ENCODE data around the gene ZDHHC1. TPM values are rescaled to one million over a fixed set of nuclear protein-coding genes. Genes with fewer than 3 reads are reported as not detected.

Gene ZDHHC1
- total RNA-seq, 4 donors from 2014 or later, result 2.5 to 11.1 (median 3.8) TPM

DNA sequence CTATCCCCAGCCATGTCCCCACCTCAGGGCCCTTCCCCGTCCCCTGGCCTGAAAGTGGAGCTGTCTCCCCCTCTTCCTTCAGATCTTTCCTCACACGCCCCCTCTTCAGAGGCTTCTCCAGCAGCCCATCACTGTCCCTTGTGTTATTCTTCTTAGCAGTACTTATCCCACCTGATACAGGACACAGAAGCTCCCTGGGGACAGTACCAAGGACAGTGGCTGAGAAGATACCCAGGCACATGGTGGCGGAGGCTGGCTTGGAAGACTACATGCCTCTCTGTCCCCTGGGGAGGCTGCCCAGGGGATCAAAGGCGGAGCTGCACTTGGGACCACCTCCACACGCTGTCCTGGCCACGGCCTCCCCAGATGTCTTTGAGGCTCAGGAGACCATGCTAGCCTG, 38.6 kb upstream of the ZDHHC1 start:
- H3K27me3 ChIP-seq, result no peaks in the 10 kb centered on the region
- H3K9me3 ChIP-seq, result no peaks in the 10 kb centered on the region
- H3K4me1 ChIP-seq, result peaks cover 34 to 75% (median 56%) of the 10 kb centered on the region in 3 donors
- no peak overlapping the region for H3K27ac ChIP-seq
- no peak overlapping the region for H3K4me3 ChIP-seq
- TF ChIP-seq POLR2A (IDR thresholded peaks at IDR 0.05), result no peak
- TF ChIP-seq, protein P1, sequence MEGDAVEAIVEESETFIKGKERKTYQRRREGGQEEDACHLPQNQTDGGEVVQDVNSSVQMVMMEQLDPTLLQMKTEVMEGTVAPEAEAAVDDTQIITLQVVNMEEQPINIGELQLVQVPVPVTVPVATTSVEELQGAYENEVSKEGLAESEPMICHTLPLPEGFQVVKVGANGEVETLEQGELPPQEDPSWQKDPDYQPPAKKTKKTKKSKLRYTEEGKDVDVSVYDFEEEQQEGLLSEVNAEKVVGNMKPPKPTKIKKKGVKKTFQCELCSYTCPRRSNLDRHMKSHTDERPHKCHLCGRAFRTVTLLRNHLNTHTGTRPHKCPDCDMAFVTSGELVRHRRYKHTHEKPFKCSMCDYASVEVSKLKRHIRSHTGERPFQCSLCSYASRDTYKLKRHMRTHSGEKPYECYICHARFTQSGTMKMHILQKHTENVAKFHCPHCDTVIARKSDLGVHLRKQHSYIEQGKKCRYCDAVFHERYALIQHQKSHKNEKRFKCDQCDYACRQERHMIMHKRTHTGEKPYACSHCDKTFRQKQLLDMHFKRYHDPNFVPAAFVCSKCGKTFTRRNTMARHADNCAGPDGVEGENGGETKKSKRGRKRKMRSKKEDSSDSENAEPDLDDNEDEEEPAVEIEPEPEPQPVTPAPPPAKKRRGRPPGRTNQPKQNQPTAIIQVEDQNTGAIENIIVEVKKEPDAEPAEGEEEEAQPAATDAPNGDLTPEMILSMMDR (IDR thresholded peaks at IDR 0.05), result no peak
- DNase-seq, result no peak
- 100% methylated on average over 5 of the region's 6 CpGs; no CpG with 5 or more reads in 1 of the 2 donors for WGBS, 2 donors
- H3K36me3 ChIP-seq, result peaks cover 0 to 41% (median 23%) of the 10 kb centered on the region in 3 donors
- intact Hi-C loops (cut with DNase I), result no loop called here

DNA sequence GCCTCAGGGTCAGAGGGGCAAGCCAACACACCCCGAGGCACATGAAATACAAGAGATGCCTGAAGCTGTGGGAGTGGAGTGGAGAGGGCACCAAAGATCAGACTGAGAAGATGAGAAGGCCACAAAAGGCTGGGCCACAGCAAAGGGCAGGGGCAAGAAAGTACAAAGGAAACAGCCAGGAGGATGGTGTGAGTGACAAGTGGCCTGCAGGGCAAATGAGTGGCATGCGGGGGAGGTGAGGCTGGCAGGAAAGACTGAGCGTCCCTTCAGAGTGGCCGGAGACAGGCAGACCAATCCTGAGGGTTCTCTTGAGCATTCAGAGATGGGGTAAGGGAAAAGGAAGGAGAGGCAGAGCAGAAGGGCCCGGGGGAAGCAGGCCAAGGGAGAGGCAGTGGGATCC, 37.8 kb upstream of the ZDHHC1 start:
- no peak overlapping the region for H3K27ac ChIP-seq
- intact Hi-C loops (cut with DNase I), result no loop called here
- H3K4me3 ChIP-seq, result no peak overlapping the region
- no peak for DNase-seq
- peaks cover 0 to 48% (median 23%) of the 10 kb centered on the region in 3 donors for H3K36me3 ChIP-seq
- H3K4me1 ChIP-seq, result peaks cover 27 to 75% (median 49%) of the 10 kb centered on the region in 3 donors
- no peaks in the 10 kb centered on the region for H3K9me3 ChIP-seq
- TF ChIP-seq, protein P1 (IDR thresholded peaks at IDR 0.05), result no peak
- no peak for TF ChIP-seq POLR2A (IDR thresholded peaks at IDR 0.05)
- WGBS, 2 donors, result 94 to 96% methylated on average over 5 of the region's 5 CpGs
- no peaks in the 10 kb centered on the region for H3K27me3 ChIP-seq

DNA sequence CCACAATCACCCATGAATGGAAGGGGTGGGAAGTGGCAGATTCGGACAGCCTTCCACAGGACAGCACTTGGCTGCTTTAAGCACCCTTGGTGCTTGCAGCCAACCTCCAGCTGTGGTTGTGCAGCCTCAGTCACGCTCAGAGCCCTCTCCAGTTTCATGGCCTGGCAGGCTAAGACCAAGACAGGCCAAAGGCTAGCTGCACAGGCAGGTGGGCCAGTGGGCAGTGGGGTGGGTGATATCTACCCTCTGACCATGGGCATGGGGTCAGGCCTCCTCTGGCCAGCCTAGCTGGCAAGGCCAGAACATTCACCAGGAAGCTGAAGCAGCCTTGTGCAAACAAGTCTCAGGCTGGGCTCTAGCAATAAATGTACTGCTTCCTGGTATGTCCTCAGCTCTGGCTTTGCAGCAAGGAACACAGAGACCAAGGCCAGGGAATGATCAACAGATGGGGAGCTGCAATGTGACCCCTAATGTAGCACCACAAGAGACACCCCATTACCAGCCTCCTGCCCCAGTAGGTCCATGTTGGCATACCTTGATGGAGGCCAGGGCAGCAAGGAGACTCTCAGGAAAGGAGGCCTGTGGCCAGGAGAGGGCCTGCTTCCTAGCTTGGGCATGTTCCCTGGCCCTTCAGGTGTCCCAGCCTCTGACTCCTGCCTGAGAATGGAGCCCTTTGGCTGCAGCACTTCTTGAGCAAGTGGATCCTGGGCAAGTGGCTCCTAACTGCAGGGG, 35.6 kb upstream of the ZDHHC1 start:
- H3K27ac ChIP-seq, result peak overlapping the region in 3 of 4 donors; percentile 29 to 70 (median 36)
- no peaks in the 10 kb centered on the region for H3K9me3 ChIP-seq
- H3K27me3 ChIP-seq, result no peaks in the 10 kb centered on the region
- DNase-seq, result no peak
- TF ChIP-seq POLR2A (IDR thresholded peaks at IDR 0.05), result no peak
- TF ChIP-seq, protein P1 (IDR thresholded peaks at IDR 0.05), result no peak
- intact Hi-C loops (cut with DNase I), result no loop called here
- 57% methylated on average over 1 of the region's 2 CpGs; no CpG with 5 or more reads in 1 of the 2 donors for WGBS, 2 donors
- peaks cover 0 to 71% (median 24%) of the 10 kb centered on the region in 3 donors for H3K36me3 ChIP-seq
- H3K4me3 ChIP-seq, result no peak overlapping the region
- H3K4me1 ChIP-seq, result peaks cover 9 to 70% (median 35%) of the 10 kb centered on the region in 3 donors

DNA sequence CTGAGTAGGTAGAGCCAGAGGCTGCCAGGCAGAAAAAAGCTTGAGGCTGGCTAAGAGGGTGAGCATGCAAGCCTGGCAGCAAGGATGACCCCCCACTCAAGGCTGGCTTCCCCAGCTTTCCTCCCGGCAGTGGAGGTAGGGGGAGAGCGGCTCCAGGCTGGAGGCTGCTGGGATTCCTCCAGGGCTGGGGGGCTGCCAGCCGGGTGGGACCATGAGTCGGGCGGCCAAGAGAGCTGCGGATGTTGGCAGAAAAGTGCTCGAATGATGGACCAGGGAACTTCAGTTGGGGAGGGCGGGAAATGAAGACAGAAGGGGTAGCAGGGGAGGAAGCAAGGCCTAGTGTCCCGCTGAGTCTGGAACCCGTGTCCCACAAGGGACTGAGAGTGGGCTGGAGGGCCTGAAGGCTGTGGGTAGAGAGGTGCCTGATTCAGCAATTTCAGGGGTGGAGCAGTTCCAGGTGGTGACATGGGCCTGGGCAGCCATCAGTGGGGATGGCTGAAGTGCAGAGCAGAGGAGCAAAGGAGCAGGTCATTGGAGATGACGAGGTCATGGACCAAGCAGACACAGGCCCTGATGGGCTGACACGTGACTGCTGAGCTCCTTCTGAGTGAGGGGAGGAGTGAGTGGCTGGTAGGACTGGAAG, 34.9 kb upstream of the ZDHHC1 start:
- peaks cover 11 to 70% (median 35%) of the 10 kb centered on the region in 3 donors for H3K4me1 ChIP-seq
- no peak for DNase-seq

DNA sequence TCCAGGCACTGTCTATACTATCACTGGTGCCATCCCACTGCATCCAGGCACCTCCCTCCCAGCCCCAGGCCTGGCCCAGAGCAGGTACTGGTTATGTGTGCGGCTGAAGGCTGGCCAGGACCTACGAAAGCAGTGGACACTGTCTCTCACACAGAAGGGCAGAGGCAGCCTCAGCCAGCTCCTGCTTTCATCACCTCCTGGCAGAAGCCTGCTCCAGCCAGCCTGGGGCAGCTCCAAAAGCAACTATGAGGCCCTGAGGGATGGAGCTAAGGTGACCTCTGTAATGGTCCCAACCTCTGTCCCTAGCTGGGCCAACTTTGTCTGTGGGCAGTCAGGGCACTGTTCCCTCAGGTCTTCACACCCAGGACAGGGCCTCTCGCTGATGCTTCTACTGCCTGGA, 33.5 kb upstream of the ZDHHC1 start:
- TF ChIP-seq POLR2A (IDR thresholded peaks at IDR 0.05), result no peak
- TF ChIP-seq, protein P1 (IDR thresholded peaks at IDR 0.05), result no peak
- Histone ChIP-seq H3K36me3 (peaks cover under 1 to 90% (median 27%) of the 10 kb centered on the region in 3 donors), H3K4me1 (peaks cover 13 to 75% (median 46%) of the 10 kb centered on the region in 3 donors), H3K27me3 (no peaks in the 10 kb centered on the region), H3K9me3 (no peaks in the 10 kb centered on the region), H3K27ac (peak overlapping the region in 1 of 4 donors; percentile 23), H3K4me3 (no peak overlapping the region)
- no peak for DNase-seq
- 60 to 100% methylated on average over 1 to 2 of the region's 3 CpGs for WGBS, 2 donors
- intact Hi-C loops (cut with DNase I), result no loop called here

More for the DNA sequence above, 34.9 kb upstream of the ZDHHC1 start:
- WGBS, 2 donors, result 80 to 94% methylated on average over 12 of the region's 12 CpGs
- intact Hi-C loops (cut with DNase I), result no loop called here
- Histone ChIP-seq H3K27me3 (no peaks in the 10 kb centered on the region), H3K36me3 (peaks cover 0 to 77% (median 27%) of the 10 kb centered on the region in 3 donors), H3K9me3 (no peaks in the 10 kb centered on the region), H3K27ac (peak overlapping the region in 3 of 4 donors; percentile 29 to 70 (median 36)), H3K4me3 (no peak overlapping the region)
- TF ChIP-seq POLR2A (IDR thresholded peaks at IDR 0.05), result no peak
